ENCODE measurements around the gene IDI1.

DNA sequence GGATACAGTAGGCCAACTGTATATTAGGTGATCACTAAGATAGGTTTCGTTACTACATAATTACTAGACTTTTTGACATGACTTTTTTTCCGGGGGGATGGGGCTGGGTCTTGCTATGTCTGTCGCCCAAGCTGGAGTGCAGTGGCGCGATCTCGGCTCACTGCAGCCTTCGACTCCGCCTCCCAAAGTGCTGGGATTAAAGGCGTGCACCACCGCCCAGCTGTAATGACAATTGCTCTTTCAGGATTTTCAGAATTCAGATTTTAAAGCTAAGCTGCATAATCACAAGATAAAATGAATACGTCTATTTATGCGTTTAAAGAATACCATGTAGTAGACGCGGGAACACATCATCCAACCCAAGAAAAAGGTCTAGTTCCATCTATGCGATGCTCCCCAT is 982 bp downstream of the IDI1 start:
- TF ChIP-seq CTCF (IDR thresholded peaks at IDR 0.05; ENCODE audit: low read length) (no peak), EZH2 (optimal IDR thresholded peaks at IDR 0.05; ENCODE audit: low read depth, low read length) (no peak), EZH2phosphoT487 (IDR thresholded peaks at IDR 0.05; ENCODE audit: low read length) (no peak)

Measured in MM.1S (cell line).